H1 (cell line): ENCODE data around the gene DPH6. TPM values are rescaled to one million over a fixed set of nuclear protein-coding genes. Genes with fewer than 3 reads are reported as not detected.

ENCODE experiments used
- CTCF ChIA-PET: fragments of 300-600 bp; sonication (Branson Sonifier 250); formaldehyde crosslinking; loops from one replicate; lab custom pipeline; 2021; ENCODE audit not compliant: partially characterized antibody; lab: Charles Lee
- POLR2A ChIA-PET: fragments of 300-600 bp; sonication (Branson Sonifier 250); formaldehyde crosslinking; loops from one replicate; lab custom pipeline; 2021; ENCODE audit warnings: inconsistent platforms; ENCODE audit not compliant: partially characterized antibody; lab: Charles Lee
- DNase-seq, 2 experiments: peaks; one replicate each; pipeline versions ENCODE4 v3.0.0 to v3.0.0-alpha.2; 2010 to 2022; ENCODE audit warnings: low spot score in 2 of 2, low read depth in 1 of 2, mixed read lengths in 1 of 2
- FAIRE-seq: peaks from 2 replicates; lab custom pipeline; 2011; peaks lifted over from hg19 to GRCh38; lab: Jason Lieb, UNC
- H2AFZ ChIP-seq: 2 replicates; pipeline ENCODE4 v1.8.1; 2012; ENCODE audit warnings: low read length, inconsistent platforms
- H2AK5ac ChIP-seq: 2 replicates; pipeline ENCODE4 v1.6.1; 2013; ENCODE audit warnings: low read depth, low read length
- H2BK120ac ChIP-seq: replicated peaks from 2 replicates; pipeline ENCODE3; 2013; ENCODE audit warnings: low read depth, low read length, inconsistent platforms
- H2BK12ac ChIP-seq: 2 replicates; pipeline ENCODE4 v1.6.1; 2013; ENCODE audit warnings: low read depth, low read length
- H2BK15ac ChIP-seq: 2 replicates; pipeline ENCODE4 v1.6.1; 2013; ENCODE audit warnings: low read length
- H2BK20ac ChIP-seq: 2 replicates; pipeline ENCODE4 v1.6.1; 2013; ENCODE audit warnings: low read length
- H2BK5ac ChIP-seq: 2 replicates; pipeline ENCODE4 v1.6.1; 2013; ENCODE audit warnings: low read depth, low read length
- H3K14ac ChIP-seq: 2 replicates; pipeline ENCODE4 v1.6.1; 2013; ENCODE audit warnings: inconsistent platforms; ENCODE audit not compliant: insufficient read length
- H3K18ac ChIP-seq: 2 replicates; pipeline ENCODE4 v1.6.1; 2013; ENCODE audit warnings: low read length; ENCODE audit errors: extremely low read depth
- H3K23ac ChIP-seq: 2 replicates; pipeline ENCODE4 v1.6.1; 2013; ENCODE audit warnings: inconsistent platforms; ENCODE audit not compliant: insufficient read length
- H3K23me2 ChIP-seq: 2 replicates; pipeline ENCODE4 v1.6.1; 2013; ENCODE audit warnings: low read depth, low read length
- H3K27ac ChIP-seq: 2 replicates; pipeline ENCODE4 v1.6.1; 2011; ENCODE audit warnings: low read depth, low read length, inconsistent platforms
- H3K27me3 ChIP-seq, 4 experiments: replicated peaks in 1 of 4; 1 replicate in 1 of 4; 2 replicates in 3 of 4; pipeline versions ENCODE4 v1.6.1 to v1.8.1; 2011 to 2013; ENCODE audit warnings: low read length in 3 of 4, mild to moderate bottlenecking in 3 of 4, inconsistent platforms in 2 of 4, mixed read lengths in 2 of 4, moderate library complexity in 1 of 4; ENCODE audit not compliant: control insufficient read depth in 3 of 4, insufficient read depth in 3 of 4; ENCODE audit errors: extremely low read depth in 1 of 4
- H3K36me3 ChIP-seq, 4 experiments: 2 replicates each; pipeline versions ENCODE4 v1.6.1 to v1.8.1; 2011 to 2013; ENCODE audit warnings: mild to moderate bottlenecking in 4 of 4, low read length in 3 of 4, moderate library complexity in 2 of 4, control low read depth in 1 of 4, inconsistent platforms in 1 of 4; ENCODE audit not compliant: insufficient read depth in 4 of 4, control insufficient read depth in 2 of 4
- H3K4ac ChIP-seq: replicated peaks from 2 replicates; pipeline ENCODE3; 2013; ENCODE audit warnings: low read length, low read depth, mixed read lengths, inconsistent platforms; ENCODE audit not compliant: insufficient read length
- H3K4me1 ChIP-seq, 4 experiments: replicated peaks in 1 of 4; 1 replicate in 1 of 4; 2 replicates in 3 of 4; pipeline versions ENCODE4 v1.6.1 to v1.8.1; 2011 to 2013; ENCODE audit warnings: low read length in 3 of 4, inconsistent platforms in 2 of 4, mixed read lengths in 1 of 4; ENCODE audit not compliant: insufficient read depth in 4 of 4, control insufficient read depth in 3 of 4
- H3K4me2 ChIP-seq, 2 experiments: 2 replicates each; pipeline versions ENCODE4 v1.6.1 to v1.8.1; 2011 to 2013; ENCODE audit warnings: low read depth in 2 of 2, low read length in 2 of 2, control low read depth in 1 of 2, inconsistent platforms in 1 of 2, mild to moderate bottlenecking in 1 of 2; ENCODE audit not compliant: insufficient read depth in 1 of 2
- H3K4me3 ChIP-seq, 4 experiments: fragments of 200-600, 300-600 bp in 1 of 4; sonication (generic), shearing (Covaris generic), sonication (Bioruptor Twin) in 1 of 4; 2 replicates each; pipeline versions ENCODE4 v1.5.1 to v1.8.1; 2011 to 2016; ENCODE audit warnings: low read length in 4 of 4, low read depth in 3 of 4, control low read depth in 2 of 4, inconsistent platforms in 2 of 4, mild to moderate bottlenecking in 2 of 4, mixed read lengths in 1 of 4, moderate library complexity in 1 of 4; ENCODE audit not compliant: insufficient read depth in 2 of 4; ENCODE audit errors: extremely low read depth in 1 of 4
- H3K56ac ChIP-seq: replicated peaks from 2 replicates; pipeline ENCODE3; 2013; ENCODE audit warnings: low read depth, mild to moderate bottlenecking, mixed read lengths, low read length, inconsistent platforms; ENCODE audit not compliant: insufficient read length
- H3K79me1 ChIP-seq: 2 replicates; pipeline ENCODE4 v1.6.1; 2013; ENCODE audit warnings: low read depth, low read length, control low read depth
- H3K79me2 ChIP-seq, 2 experiments: 2 replicates each; pipeline versions ENCODE4 v1.6.1 to v1.8.1; 2012 to 2013; ENCODE audit warnings: low read length in 2 of 2, mild to moderate bottlenecking in 2 of 2, inconsistent platforms in 1 of 2; ENCODE audit not compliant: insufficient read depth in 2 of 2, control insufficient read depth in 1 of 2
- H3K9ac ChIP-seq, 4 experiments: replicated peaks in 1 of 4; 1 replicate in 1 of 4; 2 replicates in 3 of 4; pipeline versions ENCODE4 v1.6.1 to v1.8.1; 2011 to 2013; ENCODE audit warnings: low read depth in 3 of 4, low read length in 3 of 4, control low read depth in 2 of 4, mild to moderate bottlenecking in 2 of 4, moderate library complexity in 2 of 4, inconsistent platforms in 1 of 4; ENCODE audit errors: extremely low read depth in 1 of 4
- H3K9me3 ChIP-seq, 2 experiments: 2 replicates each; pipeline versions ENCODE4 v1.6.1 to v1.8.1; 2012 to 2013; ENCODE audit warnings: mild to moderate bottlenecking in 2 of 2, moderate library complexity in 2 of 2, control low read depth in 1 of 2, inconsistent platforms in 1 of 2, low read depth in 1 of 2, low read length in 1 of 2, mixed read lengths in 1 of 2; ENCODE audit not compliant: insufficient read depth in 2 of 2
- H4K20me1 ChIP-seq, 2 experiments: replicated peaks in 1 of 2; 2 replicates each; pipeline versions ENCODE3 to v1.8.1; 2011 to 2013; ENCODE audit warnings: inconsistent platforms in 2 of 2, low read length in 2 of 2, mild to moderate bottlenecking in 1 of 2; ENCODE audit not compliant: insufficient read depth in 2 of 2, control insufficient read depth in 1 of 2
- H4K5ac ChIP-seq: 2 replicates; pipeline ENCODE4 v1.6.1; 2013; ENCODE audit warnings: low read length, low read depth, mixed read lengths, inconsistent platforms; ENCODE audit not compliant: insufficient read length
- H4K8ac ChIP-seq: 2 replicates; pipeline ENCODE4 v1.8.0; 2013; ENCODE audit warnings: mild to moderate bottlenecking, moderate library complexity, low read length, inconsistent platforms; ENCODE audit not compliant: insufficient read depth; ENCODE audit errors: extremely low read depth
- H4K91ac ChIP-seq: replicated peaks from 2 replicates; pipeline ENCODE3; 2013; ENCODE audit warnings: low read length, mixed read lengths, inconsistent platforms; ENCODE audit not compliant: insufficient read length
- BACH1 ChIP-seq: IDR thresholded peaks from 2 replicates; pipeline ENCODE4 v1.6.1; 2012; ENCODE audit warnings: low read length, improper control_type of control experiment
- CHD1 ChIP-seq: IDR thresholded peaks from 2 replicates; pipeline ENCODE4 v1.6.1; 2012; ENCODE audit warnings: low read depth, low read length, improper control_type of control experiment
- FOSL1 ChIP-seq: IDR thresholded peaks from 2 replicates; pipeline ENCODE4 v1.6.1; 2011; ENCODE audit warnings: mild to moderate bottlenecking, low read depth, low read length, moderate library complexity; ENCODE audit not compliant: insufficient read depth
- HDAC2 ChIP-seq, 2 experiments: fragments of 300-600 bp in 1 of 2; sonication (generic) in 1 of 2; IDR thresholded peaks; 2 replicates each; pipeline ENCODE4 v1.6.1; 2011 to 2012; ENCODE audit warnings: low read depth in 2 of 2, low read length in 2 of 2, mild to moderate bottlenecking in 2 of 2, moderate library complexity in 2 of 2, borderline replicate concordance in 1 of 2, inconsistent platforms in 1 of 2
- JUN ChIP-seq: IDR thresholded peaks from 2 replicates; pipeline ENCODE4 v1.6.1; 2011; ENCODE audit warnings: low read depth, mild to moderate bottlenecking, improper control_type of control experiment, low read length
- PHF8 ChIP-seq: fragments of 200-600 bp; sonication (generic); conservative IDR thresholded peaks from 2 replicates; pipeline ENCODE4 v1.7.1; 2012; ENCODE audit warnings: low read depth, mild to moderate bottlenecking, inconsistent platforms, low read length, moderate library complexity
- POLR2A ChIP-seq, 2 experiments: IDR thresholded peaks; 1 replicate in 1 of 2; 2 replicates in 1 of 2; pipeline ENCODE4 v1.6.1; 2011; ENCODE audit warnings: low read depth in 2 of 2, low read length in 2 of 2, mild to moderate bottlenecking in 2 of 2; ENCODE audit errors: control extremely low read depth in 1 of 2
- POU5F1 ChIP-seq: IDR thresholded peaks from 2 replicates; pipeline ENCODE4 v1.6.1; 2011; ENCODE audit warnings: low read depth, mild to moderate bottlenecking, low read length, moderate library complexity
- RXRA ChIP-seq: IDR thresholded peaks from 2 replicates; pipeline ENCODE4 v1.6.1; 2011; ENCODE audit warnings: low read depth, mild to moderate bottlenecking, low read length, moderate library complexity; ENCODE audit not compliant: insufficient read depth
- TBP ChIP-seq: IDR thresholded peaks from 2 replicates; pipeline ENCODE4 v1.6.1; 2011; ENCODE audit warnings: low read depth, low read length, improper control_type of control experiment
- TCF12 ChIP-seq: IDR thresholded peaks from 2 replicates; pipeline ENCODE4 v1.6.1; 2011; ENCODE audit warnings: low read depth, mild to moderate bottlenecking, low read length
- TEAD4 ChIP-seq: IDR thresholded peaks from 2 replicates; pipeline ENCODE4 v1.6.1; 2012; ENCODE audit warnings: low read depth, low read length, inconsistent platforms, mixed read lengths
- YY1 ChIP-seq: IDR thresholded peaks from 2 replicates; pipeline ENCODE4 v1.6.1; 2011; ENCODE audit warnings: low read depth, mild to moderate bottlenecking, low read length
- polyA plus RNA-seq, 7 experiments: library from polyadenylated mRNA; depleted of rRNA in 3 of 7; stranded (reverse) in 5 of 7; unstranded in 2 of 7; fragments of >200 nt in 5 of 7; fragments of 200-250 nt in 2 of 7; gene quantifications; 1 replicate in 5 of 7; 2 replicates in 1 of 7; 4 replicates in 1 of 7; pipeline versions ENCODE4 v1.2.1 to v1.2.3, GENCODE V29; 2011 to 2013; ENCODE audit warnings: missing spikeins in 2 of 7, mixed read lengths in 2 of 7
- total RNA-seq: library from RNA; stranded (reverse); fragmentation: NEBNext Ultra II Directional; extraction: Animal tissue kit (Norgen Biotek cat#: 25700); gene quantifications from 2 replicates; pipeline ENCODE4 v1.2.1, GENCODE V29; 2021
- TF ChIP-seq, protein P1 (sequence below): IDR thresholded peaks from 2 replicates; pipeline ENCODE4 v1.6.1; 2011; ENCODE audit warnings: low read depth, mild to moderate bottlenecking, low read length; ENCODE audit not compliant: insufficient read depth
- TF ChIP-seq, protein P2 (sequence below): IDR thresholded peaks from 2 replicates; pipeline ENCODE4 v1.6.1; 2012; ENCODE audit warnings: inconsistent platforms

Gene DPH6
- total and polyA plus RNA-seq, 2 of the 8 experiments (the other 6 are each of a cell fraction or from before 2014, with no cell fraction given), result 21.6 to 30.5 TPM

DNA sequence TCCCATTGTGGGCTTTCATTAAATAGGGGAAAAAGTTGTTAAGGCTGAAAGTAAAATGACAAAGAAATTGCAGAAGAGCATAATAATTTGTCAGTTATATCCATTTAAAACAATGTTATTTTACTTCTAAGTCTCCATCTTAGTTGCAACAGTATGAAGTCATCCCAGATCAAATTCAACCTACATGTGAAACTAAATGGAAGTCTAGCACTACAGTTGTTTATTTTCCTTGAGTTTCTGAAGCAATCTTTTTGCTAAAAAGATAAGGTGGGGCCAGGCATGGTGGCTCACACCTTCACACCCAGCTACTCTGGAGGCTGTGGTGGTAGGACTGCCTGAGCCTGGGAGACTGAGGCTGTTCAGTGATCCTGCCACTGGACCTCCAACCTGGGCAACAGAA, 80.2 kb downstream of the DPH6 start:
- H3K27me3 ChIP-seq, result no peaks in the 10 kb centered on the region
- no peak overlapping the region for H3K27ac ChIP-seq
- H3K14ac ChIP-seq, result no peak overlapping the region
- no peak overlapping the region for H2BK120ac ChIP-seq
- CTCF ChIA-PET, result interaction anchor here (1.2 to 2.5 kb wide), 2 partner anchors 13 to 21 kb away, joined by 3 to 10 read pairs; no protein-coding TSS in a partner anchor
- no peaks in the 10 kb centered on the region for H3K4me1 ChIP-seq
- H2BK20ac ChIP-seq, result no peak overlapping the region
- no peak overlapping the region for H2BK15ac ChIP-seq
- no peaks in the 10 kb centered on the region for H3K23me2 ChIP-seq
- no peak overlapping the region for H3K23ac ChIP-seq
- no peak overlapping the region for H3K18ac ChIP-seq
- no peak overlapping the region for H3K4ac ChIP-seq
- no peak overlapping the region; the same call in 1 of the 2 replicates for H4K8ac ChIP-seq
- FAIRE-seq, result no peak
- no peak overlapping the region for H4K91ac ChIP-seq
- no peak overlapping the region for H2AK5ac ChIP-seq
- H3K4me3 ChIP-seq, result no peak overlapping the region
- no peaks in the 10 kb centered on the region for H3K9me3 ChIP-seq
- H2BK12ac ChIP-seq, result no peak overlapping the region
- no peak for DNase-seq
- H3K4me2 ChIP-seq, result no peak overlapping the region
- H4K20me1 ChIP-seq, result no peaks in the 10 kb centered on the region
- no peak overlapping the region for H3K56ac ChIP-seq
- no peaks in the 10 kb centered on the region for H3K36me3 ChIP-seq
- H2AFZ ChIP-seq, result no peak overlapping the region
- no peaks in the 10 kb centered on the region for H3K79me2 ChIP-seq
- no peaks in the 10 kb centered on the region for H3K79me1 ChIP-seq
- no peak overlapping the region for H4K5ac ChIP-seq
- POLR2A ChIA-PET, result no interaction called here
- no peak overlapping the region for H2BK5ac ChIP-seq
- H3K9ac ChIP-seq, result no peak overlapping the region
- TF ChIP-seq TEAD4 (no peak), TBP (no peak), HDAC2 (IDR thresholded peaks at IDR 0.05; ENCODE audit: borderline replicate concordance in 1 of 2, low read depth in 2 of 2, low read length in 2 of 2) (no peak), RXRA (no peak), CHD1 (no peak), BACH1 (no peak), JUN (no peak), PHF8 (no peak), TCF12 (no peak), POU5F1 (no peak), FOSL1 (no peak), YY1 (no peak), POLR2A (IDR thresholded peaks at IDR 0.05; ENCODE audit: control extremely low read depth in 1 of 2, low read depth in 2 of 2, low read length in 2 of 2) (no peak)
- TF ChIP-seq, protein P1, sequence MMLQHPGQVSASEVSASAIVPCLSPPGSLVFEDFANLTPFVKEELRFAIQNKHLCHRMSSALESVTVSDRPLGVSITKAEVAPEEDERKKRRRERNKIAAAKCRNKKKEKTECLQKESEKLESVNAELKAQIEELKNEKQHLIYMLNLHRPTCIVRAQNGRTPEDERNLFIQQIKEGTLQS, result no peak
- TF ChIP-seq, protein P2, sequence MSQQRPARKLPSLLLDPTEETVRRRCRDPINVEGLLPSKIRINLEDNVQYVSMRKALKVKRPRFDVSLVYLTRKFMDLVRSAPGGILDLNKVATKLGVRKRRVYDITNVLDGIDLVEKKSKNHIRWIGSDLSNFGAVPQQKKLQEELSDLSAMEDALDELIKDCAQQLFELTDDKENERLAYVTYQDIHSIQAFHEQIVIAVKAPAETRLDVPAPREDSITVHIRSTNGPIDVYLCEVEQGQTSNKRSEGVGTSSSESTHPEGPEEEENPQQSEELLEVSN, result no peak
